Activated T-helper 1 cell treated with anti-CD3 and anti-CD28 coated beads, Interleukin-12 subunit alpha, Interleukin-12 subunit beta, Interleukin-2, Interleukin-4 antibody, amounts not matched to agents 30 ng/mL and 10 ng/mL and 1 ng/mL, durations not matched to agents 14 hours and 24 hours and 36 hours (primary cell): ENCODE data around the gene MAFG. TPM values are rescaled to one million over a fixed set of nuclear protein-coding genes. Genes with fewer than 3 reads are reported as not detected.

Source experiments
- DNase-seq: peaks from one replicate; pipeline ENCODE4 v3.0.0; 2021; ENCODE audit warnings: low spot score
- H3K27ac Mint-ChIP-seq: one replicate; pipeline ENCODE4 v1.8.0; 2021; ENCODE audit warnings: mild to moderate bottlenecking, mixed read lengths
- H3K27me3 Mint-ChIP-seq: one replicate; pipeline ENCODE4 v1.8.0; 2022; ENCODE audit warnings: mild to moderate bottlenecking, moderate library complexity, mixed read lengths; ENCODE audit not compliant: insufficient read depth
- H3K36me3 Mint-ChIP-seq: one replicate; pipeline ENCODE4 v1.8.0; 2021; ENCODE audit warnings: low read depth, mixed read lengths
- H3K4me1 Mint-ChIP-seq: one replicate; pipeline ENCODE4 v1.8.0; 2021; ENCODE audit warnings: low read depth, mixed read lengths
- H3K4me3 Mint-ChIP-seq: one replicate; pipeline ENCODE4 v1.8.0; 2021; ENCODE audit warnings: mild to moderate bottlenecking, moderate library complexity, mixed read lengths
- H3K9me3 Mint-ChIP-seq: one replicate; pipeline ENCODE4 v1.8.0; 2021; ENCODE audit warnings: mixed read lengths
- intact Hi-C: fragments of 100-400 bp; cut with micrococcal nuclease; formaldehyde crosslinking; loops from one replicate; pipeline ENCODE4 v1.15.1; 2024
- total RNA-seq: library from RNA; stranded (reverse); gene quantifications from 2 replicates; pipeline ENCODE4 v1.2.3, GENCODE V29; 2022

MAFG gene
- total RNA-seq, 1 donor from 2014 or later: 33.8 TPM

DNA sequence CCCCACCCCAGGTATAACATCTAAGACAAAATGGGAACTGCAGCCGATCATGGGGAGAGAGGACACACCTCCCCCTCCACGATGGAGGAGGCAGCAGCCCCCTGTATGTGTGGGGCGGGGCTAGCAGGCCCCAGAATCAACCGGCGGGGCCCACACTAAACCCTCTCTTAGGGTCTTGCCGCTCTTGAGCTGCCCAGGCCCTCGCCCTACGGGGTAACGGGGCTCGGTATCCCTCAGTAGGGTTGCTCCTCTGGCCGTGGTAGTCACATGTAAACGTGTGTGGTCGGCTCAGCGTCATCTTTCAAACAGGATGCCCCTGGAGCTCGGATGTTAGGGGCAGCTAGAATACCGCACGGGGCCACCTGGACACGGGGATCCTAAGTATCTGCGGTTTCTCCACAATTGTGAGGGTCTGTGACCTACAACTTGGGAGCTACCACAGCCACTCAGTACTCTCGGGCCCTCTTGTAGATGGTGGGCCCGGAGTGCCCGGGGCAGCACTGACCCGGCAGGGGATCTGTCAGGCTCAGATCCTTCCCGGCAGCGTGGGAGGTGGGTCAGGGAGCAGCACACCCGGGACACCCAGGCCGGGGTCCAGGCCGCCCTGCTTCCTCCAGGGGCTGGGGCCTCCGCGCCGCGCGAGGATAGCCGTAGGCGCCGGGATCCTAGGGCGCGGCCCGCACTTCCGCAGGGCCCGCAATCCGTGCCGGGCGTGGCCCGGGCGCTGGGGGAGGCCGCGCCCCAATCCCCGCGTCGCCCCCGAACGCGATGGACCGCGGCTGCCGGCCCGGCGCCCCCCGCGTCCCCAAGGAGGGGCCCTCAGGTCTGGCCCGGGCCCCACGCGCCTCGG, 57.2 kb downstream of the MAFG start:
- Mint-ChIP-seq H3K4me1 (peaks cover 10% of the 10 kb centered on the region), H3K27me3 (no peaks in the 10 kb centered on the region), H3K4me3 (peak overlapping the region; percentile 92), H3K27ac (peak overlapping the region; percentile 91), H3K36me3 (peaks cover 15% of the 10 kb centered on the region), H3K9me3 (no peaks in the 10 kb centered on the region)
- intact Hi-C loops: loop anchor here (1.0 to 5.0 kb wide), 6 partner anchors 10 to 358 kb away; partner anchors contain the start of genes ACTG1, ASPSCR1, DCXR and MAFG
- DNase-seq: peak; percentile 34

DNA sequence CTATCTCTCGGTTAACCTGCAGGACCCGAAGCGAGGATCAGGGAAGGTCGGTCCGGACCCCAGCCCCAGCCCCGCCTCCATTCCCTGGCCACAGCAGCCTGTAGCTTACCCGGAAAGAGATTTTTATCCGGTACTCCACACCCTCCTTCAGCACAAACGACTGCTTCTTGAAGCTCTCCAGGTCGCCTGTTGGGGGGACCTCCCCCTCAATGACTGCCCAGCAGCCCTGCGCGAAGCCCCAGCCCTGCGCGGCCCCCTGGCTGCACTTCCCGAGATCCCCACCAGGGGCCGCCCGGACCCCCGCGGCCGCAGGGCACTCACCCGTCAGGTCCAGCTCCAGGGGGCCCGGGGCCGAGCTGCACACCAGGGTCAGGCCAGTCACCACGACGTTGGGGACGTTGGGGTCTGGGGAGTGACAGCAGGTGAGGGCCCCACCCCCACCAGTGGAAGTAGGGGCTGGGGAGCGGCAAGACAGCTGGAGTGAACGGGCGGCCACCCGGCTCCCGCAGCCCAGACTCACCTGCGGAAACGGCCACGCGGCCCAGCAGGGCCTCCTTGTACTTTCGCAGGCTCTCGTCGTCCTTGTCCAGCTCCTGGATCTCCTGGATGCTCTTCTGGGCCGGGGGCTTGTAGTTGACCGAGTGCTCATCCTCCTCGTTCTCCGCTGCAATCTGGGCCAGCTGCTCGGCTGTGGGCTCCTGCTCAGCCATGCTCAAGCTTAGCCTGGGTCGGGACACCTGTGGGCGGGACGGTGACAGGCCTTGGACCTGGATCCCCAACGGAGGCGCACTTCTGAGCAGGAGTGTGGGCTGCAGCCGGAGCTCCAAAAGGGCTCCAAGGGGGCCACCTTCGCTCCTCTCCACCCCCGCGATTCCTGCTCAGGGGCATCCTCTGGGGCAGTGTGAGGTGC, 58.1 kb downstream of the MAFG start:
- DNase-seq: no peak
- Mint-ChIP-seq H3K9me3 (no peaks in the 10 kb centered on the region), H3K27ac (peak overlapping the region; percentile 91)

DNA sequence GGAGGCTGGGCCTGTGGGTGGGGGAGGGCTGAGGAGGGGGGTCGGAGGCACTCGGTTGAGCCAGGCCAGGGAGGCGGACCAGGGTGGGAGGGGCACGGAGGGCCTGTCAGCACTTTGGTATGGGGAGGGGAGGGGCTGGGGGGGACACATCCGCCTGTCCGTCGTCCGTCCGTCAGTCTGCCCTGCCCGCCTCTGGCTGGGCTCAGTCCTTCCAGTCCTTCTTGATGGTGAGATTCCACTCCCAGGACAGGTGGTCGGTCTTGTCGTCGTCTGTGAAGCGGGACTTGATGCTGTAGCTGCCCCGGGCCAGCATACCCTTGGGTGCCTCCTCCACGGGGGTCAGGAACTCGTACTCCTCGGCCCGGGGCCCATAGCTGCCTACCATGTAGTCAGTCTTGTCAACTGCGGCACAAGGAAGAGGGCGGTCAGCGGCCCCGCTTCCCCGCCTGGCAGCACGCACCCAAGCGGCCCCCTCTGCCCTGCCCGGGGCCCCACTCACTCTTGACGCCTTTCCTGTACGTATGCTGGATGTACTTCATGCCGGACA, 58.8 kb downstream of the MAFG start:
- Mint-ChIP-seq H3K27ac (no peak overlapping the region), H3K9me3 (no peaks in the 10 kb centered on the region), H3K4me1 (peaks cover 12% of the 10 kb centered on the region), H3K36me3 (peaks cover 17% of the 10 kb centered on the region), H3K4me3 (peak overlapping the region; percentile 15), H3K27me3 (no peaks in the 10 kb centered on the region)
- intact Hi-C loops: loop anchor here (10.0 kb wide), 2 partner anchors 314 to 426 kb away; partner anchors contain the start of gene FAAP100
- DNase-seq: no peak

More for the DNA sequence above, 58.1 kb downstream of the MAFG start:
- Mint-ChIP-seq H3K36me3 (peaks cover 17% of the 10 kb centered on the region), H3K4me1 (peaks cover 12% of the 10 kb centered on the region), H3K4me3 (peak overlapping the region; percentile 92), H3K27me3 (no peaks in the 10 kb centered on the region)
- intact Hi-C loops: loop anchor here (1.0 to 10.0 kb wide), 8 partner anchors 9 to 425 kb away; partner anchors contain the start of genes ACTG1, ASPSCR1, DCXR and FAAP100

Other genes starting within 250 kb of the MAFG start
- gene ARL16, start 243.9 kb downstream of the MAFG start, total RNA-seq: 37.6 and 40.0 TPM in 2 replicates
- gene HGS, start 243.7 kb downstream of the MAFG start, total RNA-seq: 133 and 144 TPM in 2 replicates
- gene MRPL12, start 224.4 kb downstream of the MAFG start, total RNA-seq: 232 TPM in 2 replicates
- gene SLC25A10, start 215.5 kb downstream of the MAFG start, total RNA-seq: 45.7 and 49.6 TPM in 2 replicates
- not detected in 2 replicates for gene GCGR, start 123.6 kb downstream of the MAFG start, total RNA-seq
- 56.0 and 62.3 TPM in 2 replicates for gene MCRIP1, start 94.4 kb downstream of the MAFG start, total RNA-seq
- gene PPP1R27, start 92.7 kb downstream of the MAFG start, total RNA-seq: not detected in 2 replicates
- 477 and 487 TPM in 2 replicates for gene P4HB, start 67.2 kb downstream of the MAFG start, total RNA-seq
- gene ARHGDIA, start 56.4 kb downstream of the MAFG start, total RNA-seq: 701 and 705 TPM in 2 replicates
- 241 and 249 TPM in 2 replicates for gene ALYREF, start 36.1 kb downstream of the MAFG start, total RNA-seq
- 123 and 124 TPM in 2 replicates for gene ANAPC11, start 36.0 kb downstream of the MAFG start, total RNA-seq
- 0.24 and 0.31 TPM in 2 replicates for gene NPB, start 25.5 kb downstream of the MAFG start, total RNA-seq
- gene PCYT2, start 16.3 kb downstream of the MAFG start, total RNA-seq: 49.5 and 54.5 TPM in 2 replicates
- gene SIRT7, start 9.6 kb downstream of the MAFG start, total RNA-seq: 53.2 and 57.5 TPM in 2 replicates
- gene PYCR1, start 9.6 kb upstream of the MAFG start, total RNA-seq: 130 and 131 TPM in 2 replicates
- 0.08 TPM in 1 of 2 replicates, not detected in the other for gene MYADML2, start 19.5 kb upstream of the MAFG start, total RNA-seq
- 1.5 and 2.4 TPM in 2 replicates for gene NOTUM, start 33.5 kb upstream of the MAFG start, total RNA-seq
- 32.2 and 33.8 TPM in 2 replicates for gene ASPSCR1, start 49.9 kb upstream of the MAFG start, total RNA-seq
- gene CENPX, start 95.1 kb upstream of the MAFG start, total RNA-seq: 109 and 120 TPM in 2 replicates
- gene LRRC45, start 95.6 kb upstream of the MAFG start, total RNA-seq: 37.6 and 37.8 TPM in 2 replicates
- gene RAC3, start 103.9 kb upstream of the MAFG start, total RNA-seq: 7.6 and 9.4 TPM in 2 replicates
- gene DCXR, start 110.0 kb upstream of the MAFG start, total RNA-seq: 123 and 125 TPM in 2 replicates
- gene RFNG, start 124.1 kb upstream of the MAFG start, total RNA-seq: 24.1 and 26.8 TPM in 2 replicates
- gene GPS1, start 124.2 kb upstream of the MAFG start, total RNA-seq: 112 and 124 TPM in 2 replicates
- gene DUS1L, start 138.1 kb upstream of the MAFG start, total RNA-seq: 231 and 235 TPM in 2 replicates
- gene FASN, start 170.5 kb upstream of the MAFG start, total RNA-seq: 415 and 421 TPM in 2 replicates